ENCODE measurements around the gene UBFD1. TPM values are rescaled to one million over a fixed set of nuclear protein-coding genes. Genes with fewer than 3 reads are reported as not detected.
"Not testable (repeated sequence)": the region's sequence is repeated elsewhere in the genome, so short reads cannot be mapped to it uniquely, and the experiment has no call there.

UBFD1 gene
- total RNA-seq, 1 donor from 2014 or later: 39.1 TPM

DNA sequence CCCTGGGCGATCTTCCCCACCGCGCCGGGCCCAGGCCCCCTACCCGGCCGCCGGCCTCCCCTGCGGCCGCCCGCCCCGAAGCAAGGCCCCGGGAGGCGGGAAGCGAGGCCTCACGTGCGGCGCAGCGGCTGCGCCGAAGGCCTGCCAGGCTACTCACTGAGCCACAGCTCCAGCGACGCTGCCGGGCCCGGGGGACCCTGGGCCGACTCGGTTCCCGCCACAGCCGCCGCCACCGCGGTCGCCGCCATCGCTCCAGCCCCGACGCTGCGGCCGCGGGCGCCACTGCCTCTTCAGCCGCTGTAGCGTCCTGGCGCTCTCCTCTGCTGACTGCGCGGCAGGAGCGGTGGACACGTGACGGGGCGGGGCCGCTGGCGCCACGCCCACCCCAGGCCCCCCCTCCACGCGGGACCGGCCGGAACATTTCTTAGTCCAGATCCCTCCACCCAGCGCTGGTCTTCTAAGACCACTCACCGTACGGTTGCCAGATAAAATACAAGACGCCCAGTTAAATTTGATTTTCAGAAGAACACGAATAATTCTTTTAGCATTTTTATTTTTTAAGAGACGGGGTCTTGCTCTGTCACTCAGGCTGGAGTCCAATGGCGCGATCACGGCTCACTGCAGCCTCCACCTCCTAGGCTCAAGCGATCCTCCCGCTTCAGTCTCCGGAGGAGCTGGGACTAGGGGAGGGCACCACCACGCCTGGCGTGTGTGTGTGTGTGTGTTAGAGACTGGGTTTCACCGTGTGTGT lies 47.2 kb upstream of the UBFD1 start, which contains the start of gene GGA2:
GGA2 (minus strand) TSS at position 331 of the 751 bp plus-strand sequence; CDS start at position 248, 83 bp downstream.
- peak within 1 kb of the TSS; percentile 89 for H3K27ac ChIP-seq
- peaks cover 4% of the 10 kb centered on the region for H3K36me3 ChIP-seq
- DNase-seq (peak; percentile 88), ATAC-seq (peak; percentile 96 to 97)
- TF ChIP-seq, protein P1, sequence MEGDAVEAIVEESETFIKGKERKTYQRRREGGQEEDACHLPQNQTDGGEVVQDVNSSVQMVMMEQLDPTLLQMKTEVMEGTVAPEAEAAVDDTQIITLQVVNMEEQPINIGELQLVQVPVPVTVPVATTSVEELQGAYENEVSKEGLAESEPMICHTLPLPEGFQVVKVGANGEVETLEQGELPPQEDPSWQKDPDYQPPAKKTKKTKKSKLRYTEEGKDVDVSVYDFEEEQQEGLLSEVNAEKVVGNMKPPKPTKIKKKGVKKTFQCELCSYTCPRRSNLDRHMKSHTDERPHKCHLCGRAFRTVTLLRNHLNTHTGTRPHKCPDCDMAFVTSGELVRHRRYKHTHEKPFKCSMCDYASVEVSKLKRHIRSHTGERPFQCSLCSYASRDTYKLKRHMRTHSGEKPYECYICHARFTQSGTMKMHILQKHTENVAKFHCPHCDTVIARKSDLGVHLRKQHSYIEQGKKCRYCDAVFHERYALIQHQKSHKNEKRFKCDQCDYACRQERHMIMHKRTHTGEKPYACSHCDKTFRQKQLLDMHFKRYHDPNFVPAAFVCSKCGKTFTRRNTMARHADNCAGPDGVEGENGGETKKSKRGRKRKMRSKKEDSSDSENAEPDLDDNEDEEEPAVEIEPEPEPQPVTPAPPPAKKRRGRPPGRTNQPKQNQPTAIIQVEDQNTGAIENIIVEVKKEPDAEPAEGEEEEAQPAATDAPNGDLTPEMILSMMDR (IDR thresholded peaks at IDR 0.05): no peak
- peak within 1 kb of the TSS; percentile 80 for H3K4me3 ChIP-seq
- intact Hi-C loops (cut with DNase I): no loop called here
- H3K4me1 ChIP-seq: peaks cover 36% of the 10 kb centered on the region
- no peaks in the 10 kb centered on the region for H3K27me3 ChIP-seq (ENCODE audit: low read depth)
- H3K9me3 ChIP-seq: no peaks in the 10 kb centered on the region

DNA sequence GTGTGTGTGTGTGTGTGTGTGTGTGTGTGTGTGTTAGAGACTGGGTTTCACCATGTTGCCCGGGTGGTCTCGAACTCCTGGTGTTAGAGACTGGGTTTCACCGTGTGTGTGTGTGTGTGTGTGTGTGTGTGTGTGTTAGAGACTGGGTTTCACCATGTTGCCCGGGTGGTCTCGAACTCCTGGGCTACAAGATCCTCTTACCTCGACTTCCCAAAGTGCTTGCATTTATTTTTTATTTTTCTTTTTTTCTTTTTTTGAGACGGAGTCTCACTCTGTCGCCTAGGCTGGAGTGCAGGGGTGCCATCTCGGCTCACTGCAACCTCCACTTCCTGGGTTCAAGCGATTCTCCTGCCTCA lies 46.6 kb upstream of the UBFD1 start:
- H3K36me3 ChIP-seq; ATAC-seq; DNase-seq; H3K9me3 ChIP-seq; intact Hi-C loops (cut with DNase I); H3K27me3 ChIP-seq (ENCODE audit: low read depth): not testable (repeated sequence)
- H3K4me1 ChIP-seq: peaks cover 30% of the 10 kb centered on the region
- peak overlapping the region; percentile 80 for H3K4me3 ChIP-seq
- H3K27ac ChIP-seq: peak overlapping the region; percentile 89

DNA sequence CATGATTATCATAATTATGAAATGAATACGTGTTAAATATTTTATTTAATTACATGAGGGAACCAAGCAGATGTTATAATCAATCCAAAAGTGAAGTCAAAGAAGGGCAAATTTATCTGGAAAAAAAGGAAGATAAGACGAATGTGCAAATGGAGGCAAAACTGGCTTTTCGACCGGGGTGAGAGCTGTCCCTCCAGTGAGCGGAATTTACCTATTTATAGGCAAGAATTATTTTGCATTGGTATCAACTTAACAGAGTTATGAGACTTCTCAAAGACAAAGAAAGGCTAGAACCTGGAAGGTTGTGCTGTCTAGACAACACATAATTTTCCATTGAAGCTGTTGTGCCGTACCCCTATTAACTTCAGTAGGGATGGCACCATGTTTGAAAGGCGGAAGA lies 45.8 kb upstream of the UBFD1 start:
- intact Hi-C loops (cut with DNase I): no loop called here
- Histone ChIP-seq H3K4me3 (no peak overlapping the region), H3K4me1 (peaks cover 22% of the 10 kb centered on the region), H3K27ac (no peak overlapping the region), H3K36me3 (peaks cover 4% of the 10 kb centered on the region), H3K27me3 (ENCODE audit: low read depth) (no peaks in the 10 kb centered on the region), H3K9me3 (no peaks in the 10 kb centered on the region)
- no peak for ATAC-seq
- DNase-seq: no peak
- TF ChIP-seq, protein P1 (IDR thresholded peaks at IDR 0.05): no peak

DNA sequence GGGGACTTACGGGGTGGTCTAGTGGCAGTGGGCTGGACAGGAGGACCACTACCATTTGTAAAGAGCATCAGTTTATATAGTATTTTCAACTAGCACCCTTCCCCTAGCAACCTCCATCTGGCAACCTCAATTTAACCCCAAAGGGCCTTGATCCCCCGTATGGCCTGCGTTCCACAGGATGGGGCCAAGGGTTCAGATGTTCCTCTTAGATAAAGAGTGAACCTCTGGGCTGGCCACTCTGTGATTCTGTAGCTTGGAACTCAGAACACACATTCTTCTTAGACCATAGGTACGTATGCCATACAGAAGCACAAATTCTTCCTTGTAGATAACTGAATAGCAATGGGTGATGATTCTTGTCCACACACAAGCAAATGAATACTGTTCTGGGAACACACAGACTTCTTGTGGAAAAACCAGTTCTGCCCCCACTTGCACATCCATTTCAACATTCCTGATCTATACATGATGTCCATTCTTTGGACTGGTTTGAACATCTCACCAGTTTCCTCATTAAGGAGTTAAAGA lies 45.3 kb upstream of the UBFD1 start:
- Histone ChIP-seq H3K4me1 (peaks cover 17% of the 10 kb centered on the region), H3K9me3 (no peaks in the 10 kb centered on the region), H3K36me3 (peaks cover 4% of the 10 kb centered on the region), H3K27me3 (ENCODE audit: low read depth) (no peaks in the 10 kb centered on the region), H3K4me3 (no peak overlapping the region), H3K27ac (no peak overlapping the region)
- intact Hi-C loops (cut with DNase I): no loop called here
- DNase-seq (no peak), ATAC-seq (no peak)
- TF ChIP-seq, protein P1 (IDR thresholded peaks at IDR 0.05): no peak

DNA sequence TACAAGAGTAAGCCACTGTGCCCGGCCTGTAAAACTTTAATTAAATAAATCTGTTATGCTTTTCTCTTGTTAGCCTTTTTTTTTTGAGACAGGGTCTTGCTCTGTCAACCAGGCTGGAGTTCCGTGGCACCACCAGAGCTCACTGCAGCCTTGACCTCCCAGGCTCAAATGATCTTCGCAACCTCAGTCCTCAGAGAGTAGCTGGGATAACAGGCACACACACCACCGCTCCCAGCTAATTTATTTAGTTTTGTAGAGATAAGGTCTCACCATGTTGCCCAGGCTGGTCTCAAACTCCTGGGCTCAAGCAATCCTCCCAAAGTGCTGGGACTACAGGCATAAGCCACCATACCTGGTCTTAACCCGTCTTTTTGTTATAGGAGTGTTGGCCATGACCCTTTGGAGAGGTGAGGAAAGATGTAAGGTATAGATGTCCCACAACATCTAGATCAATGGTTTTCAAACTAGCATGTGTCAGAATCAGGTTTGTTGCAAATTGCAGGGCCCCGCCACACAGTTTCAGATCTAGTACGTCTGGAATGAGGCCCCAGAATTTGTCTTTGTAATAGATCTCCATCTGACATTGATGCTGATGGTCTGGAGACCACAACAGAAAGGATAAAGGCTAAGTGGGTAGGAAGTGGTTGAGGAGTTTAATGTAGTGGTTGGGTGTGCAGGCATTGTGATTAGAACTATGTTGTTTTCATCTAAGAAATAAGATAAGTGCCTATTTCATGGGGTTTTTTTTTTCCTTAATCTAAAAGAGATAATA lies 43.0 kb upstream of the UBFD1 start:
- H3K9me3 ChIP-seq: no peaks in the 10 kb centered on the region
- peaks cover 4% of the 10 kb centered on the region for H3K36me3 ChIP-seq
- no peaks in the 10 kb centered on the region for H3K4me1 ChIP-seq
- TF ChIP-seq, protein P1 (IDR thresholded peaks at IDR 0.05): no peak
- no peak overlapping the region for H3K27ac ChIP-seq
- no peak overlapping the region for H3K4me3 ChIP-seq
- H3K27me3 ChIP-seq (ENCODE audit: low read depth): no peaks in the 10 kb centered on the region
- DNase-seq (no peak), ATAC-seq (no peak)
- intact Hi-C loops (cut with DNase I): no loop called here
